ENCODE results near the gene ASXL1.

ASXL1 gene

GRCh38 chr20:32462900-32463641 is 104.9 kb downstream of the ASXL1 start:
- no peak for TF ChIP-seq POLR2AphosphoS5 (IDR thresholded peaks at IDR 0.05; ENCODE audit: low read depth, low read length)
- TF ChIP-seq TAF1 (IDR thresholded peaks at IDR 0.05; ENCODE audit: borderline replicate concordance, insufficient read depth, low read length): no peak
- TF ChIP-seq FOXP2 (optimal IDR thresholded peaks at IDR 0.05; ENCODE audit: borderline replicate concordance, extremely low read depth, extremely low read length, insufficient read depth): no peak
- no peak for TF ChIP-seq REST (IDR thresholded peaks at IDR 0.05; ENCODE audit: insufficient read depth in 1 of 2, low read depth in 2 of 2, low read length in 2 of 2)
- no peak for TF ChIP-seq SIN3A (IDR thresholded peaks at IDR 0.05; ENCODE audit: borderline replicate concordance, insufficient read depth, low read length)

GRCh38 chr20:32463642-32464400 is 105.7 kb downstream of the ASXL1 start:
- no peak for TF ChIP-seq POLR2AphosphoS5 (IDR thresholded peaks at IDR 0.05; ENCODE audit: low read depth, low read length)
- TF ChIP-seq SIN3A (IDR thresholded peaks at IDR 0.05; ENCODE audit: borderline replicate concordance, insufficient read depth, low read length): no peak
- no peak for TF ChIP-seq REST (IDR thresholded peaks at IDR 0.05; ENCODE audit: insufficient read depth in 1 of 2, low read depth in 2 of 2, low read length in 2 of 2)
- no peak for TF ChIP-seq TAF1 (IDR thresholded peaks at IDR 0.05; ENCODE audit: borderline replicate concordance, insufficient read depth, low read length)
- TF ChIP-seq FOXP2 (optimal IDR thresholded peaks at IDR 0.05; ENCODE audit: borderline replicate concordance, extremely low read depth, extremely low read length, insufficient read depth): no peak

- TF ChIP-seq REST (IDR thresholded peaks at IDR 0.05; ENCODE audit: insufficient read depth in 1 of 2, low read depth in 2 of 2, low read length in 2 of 2) (no peak), POLR2AphosphoS5 (IDR thresholded peaks at IDR 0.05; ENCODE audit: low read depth, low read length) (no peak), TAF1 (IDR thresholded peaks at IDR 0.05; ENCODE audit: borderline replicate concordance, insufficient read depth, low read length) (no peak), SIN3A (IDR thresholded peaks at IDR 0.05; ENCODE audit: borderline replicate concordance, insufficient read depth, low read length) (no peak), FOXP2 (optimal IDR thresholded peaks at IDR 0.05; ENCODE audit: borderline replicate concordance, extremely low read depth, extremely low read length, insufficient read depth) (no peak)
Observed at GRCh38 chr20:32464401-32465091, 106.4 kb downstream of the ASXL1 start.

- peak; percentile 60; the same call in 1 of the 2 replicates for TF ChIP-seq TAF1 (IDR thresholded peaks at IDR 0.05; ENCODE audit: borderline replicate concordance, insufficient read depth, low read length)
- peak; percentile 52; the same call in 1 of the 2 replicates for TF ChIP-seq POLR2AphosphoS5 (IDR thresholded peaks at IDR 0.05; ENCODE audit: low read depth, low read length)
- 0 out of 2 replicates have a peak, but pooled peaks have one; percentile 42 for TF ChIP-seq SIN3A (IDR thresholded peaks at IDR 0.05; ENCODE audit: borderline replicate concordance, insufficient read depth, low read length)
- peak in 1 of 2 experiments; percentile 16; a peak in 1 of 4 replicates for TF ChIP-seq REST (IDR thresholded peaks at IDR 0.05; ENCODE audit: insufficient read depth in 1 of 2, low read depth in 2 of 2, low read length in 2 of 2)
- TF ChIP-seq FOXP2 (optimal IDR thresholded peaks at IDR 0.05; ENCODE audit: borderline replicate concordance, extremely low read depth, extremely low read length, insufficient read depth): no peak
Observed at GRCh38 chr20:32465092-32465900, 107.2 kb downstream of the ASXL1 start.

Measured in PFSK-1 (cell line).